Bronchial epithelial cell (primary cell): ENCODE results near the gene ERVMER34-1. TPM values are rescaled to one million over a fixed set of nuclear protein-coding genes. Genes with fewer than 3 reads are reported as not detected.

Experiments
- DNase-seq: peaks from one replicate; pipeline ENCODE4 v3.0.0-alpha.2; 2010; ENCODE audit warnings: low read depth
- FAIRE-seq: peaks from 2 replicates; lab custom pipeline; 2011; peaks lifted over from hg19 to GRCh38; lab: Jason Lieb, UNC
- H3K27me3 ChIP-seq: 2 replicates; pipeline ENCODE4 v1.5.1; 2011; ENCODE audit warnings: low read length; ENCODE audit not compliant: control insufficient read depth, insufficient read depth
- H3K36me3 ChIP-seq: 2 replicates; pipeline ENCODE4 v1.5.1; 2011; ENCODE audit warnings: low read length; ENCODE audit not compliant: control insufficient read depth, insufficient read depth
- H3K4me3 ChIP-seq: 2 replicates; pipeline ENCODE4 v1.5.1; 2011; ENCODE audit warnings: mild to moderate bottlenecking, low read depth, low read length, control low read depth
- CTCF ChIP-seq: IDR thresholded peaks from 2 replicates; pipeline ENCODE4 v1.5.1; 2011; ENCODE audit warnings: mild to moderate bottlenecking, moderate library complexity, low read length, control low read depth, inconsistent platforms; ENCODE audit not compliant: insufficient read depth, severe bottlenecking
- total RNA-seq: library from RNA; depleted of rRNA; stranded (reverse); fragments of >200 nt; gene quantifications from 2 replicates; pipeline ENCODE4 v1.2.1, GENCODE V29; 2014

Gene ERVMER34-1
- total RNA-seq, 1 donor from 2014 or later = 3.2 TPM

GRCh38 chr4:52788806-52789205 lies 37.6 kb upstream of the ERVMER34-1 start:
- FAIRE-seq (peak; percentile 36), DNase-seq (no peak)
- Histone ChIP-seq H3K4me3 (no peak overlapping the region), H3K36me3 (no peaks in the 10 kb centered on the region), H3K27me3 (no peaks in the 10 kb centered on the region)
- no peak for TF ChIP-seq CTCF

- Histone ChIP-seq H3K4me3 (no peak overlapping the region), H3K27me3 (no peaks in the 10 kb centered on the region), H3K36me3 (no peaks in the 10 kb centered on the region)
- TF ChIP-seq CTCF = no peak
- FAIRE-seq = no peak
- DNase-seq = peak; percentile 75
These were observed 31.8 kb upstream of the ERVMER34-1 start for GRCh38 chr4:52783069-52783468.

- H3K27me3 ChIP-seq = peaks cover 2% of the 10 kb centered on the region
- H3K36me3 ChIP-seq = no peaks in the 10 kb centered on the region
- FAIRE-seq = no peak
- TF ChIP-seq CTCF = no peak
- peak; percentile 13 for DNase-seq
- no peak overlapping the region for H3K4me3 ChIP-seq
These were observed 29.6 kb upstream of the ERVMER34-1 start for GRCh38 chr4:52780617-52781354.

DNA sequence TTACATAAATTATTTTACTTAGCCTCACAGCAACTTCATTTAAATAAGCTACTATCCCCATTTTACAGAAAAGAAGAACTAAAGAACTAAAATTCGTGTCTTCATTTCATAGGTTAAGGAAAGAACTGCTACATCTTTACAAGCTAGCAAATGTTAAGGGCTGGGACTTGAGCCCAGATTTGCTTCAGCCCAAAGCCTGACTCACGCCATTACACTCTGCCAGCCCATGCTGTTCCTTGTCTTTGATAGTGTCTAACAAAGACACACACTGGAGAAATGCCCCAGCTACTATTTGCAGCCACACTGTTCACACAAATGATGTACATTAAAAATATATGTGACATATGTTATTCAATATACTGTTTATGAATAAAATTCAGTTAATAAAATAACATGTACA lies 29.0 kb upstream of the ERVMER34-1 start:
- Histone ChIP-seq H3K4me3 (no peak overlapping the region), H3K27me3 (peaks cover 3% of the 10 kb centered on the region), H3K36me3 (no peaks in the 10 kb centered on the region)
- FAIRE-seq (no peak), DNase-seq (peak; percentile 21)
- TF ChIP-seq CTCF = no peak

DNA sequence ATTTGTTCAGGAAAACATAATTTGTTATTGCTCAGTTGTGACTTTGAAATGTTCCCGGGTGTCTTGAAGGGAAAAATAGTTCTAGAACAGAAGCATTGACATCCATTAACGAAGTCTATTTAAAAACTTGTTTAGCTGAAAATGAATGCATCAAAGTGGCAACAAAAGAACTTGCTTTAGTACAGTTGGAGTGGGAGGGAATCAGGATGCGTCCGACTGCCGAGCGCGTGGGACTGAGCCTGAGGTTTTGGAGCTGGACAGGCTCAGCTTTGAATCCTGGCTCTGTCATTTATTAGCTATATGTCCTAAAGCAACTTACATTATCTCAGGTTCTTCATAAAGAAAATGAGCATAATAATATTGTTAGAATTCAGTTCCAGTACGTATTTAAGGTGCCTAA lies 9.0 kb upstream of the ERVMER34-1 start:
- no peak for FAIRE-seq
- H3K4me3 ChIP-seq = no peak overlapping the region
- no peak for DNase-seq
- TF ChIP-seq CTCF = no peak
- H3K27me3 ChIP-seq = peaks cover 2% of the 10 kb centered on the region
- no peaks in the 10 kb centered on the region for H3K36me3 ChIP-seq

DNA sequence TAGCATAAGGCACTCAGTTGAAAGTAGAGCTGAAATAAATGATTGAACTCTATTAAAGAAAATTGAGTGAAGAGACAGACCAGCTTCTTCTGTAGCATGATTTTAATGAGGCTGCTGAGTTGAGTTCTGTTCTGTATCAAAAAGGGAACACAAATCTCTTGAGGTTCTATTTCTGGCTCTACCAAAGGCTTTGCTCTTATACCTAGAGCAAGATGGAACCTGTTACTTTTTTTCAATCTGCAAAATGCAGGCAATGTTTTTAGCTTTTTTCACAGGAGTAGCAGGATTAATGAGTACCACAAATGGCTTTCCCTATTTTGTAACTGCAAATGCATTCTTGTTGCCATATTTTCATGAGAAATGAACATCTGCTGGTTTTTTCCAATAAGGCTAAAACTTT lies 4.2 kb upstream of the ERVMER34-1 start:
- TF ChIP-seq CTCF = no peak

More for the DNA sequence above, 4.2 kb upstream of the ERVMER34-1 start:
- Histone ChIP-seq H3K27me3 (no peaks in the 10 kb centered on the region), H3K4me3 (no peak overlapping the region), H3K36me3 (no peaks in the 10 kb centered on the region)
- FAIRE-seq (no peak), DNase-seq (no peak)
